ENCODE data around the gene BBS7. TPM values are rescaled to one million over a fixed set of nuclear protein-coding genes. Genes with fewer than 3 reads are reported as not detected.

The BBS7 gene
- total and polyA plus RNA-seq, 2 donors from 2014 or later = 8.0 to 14.5 TPM

DNA sequence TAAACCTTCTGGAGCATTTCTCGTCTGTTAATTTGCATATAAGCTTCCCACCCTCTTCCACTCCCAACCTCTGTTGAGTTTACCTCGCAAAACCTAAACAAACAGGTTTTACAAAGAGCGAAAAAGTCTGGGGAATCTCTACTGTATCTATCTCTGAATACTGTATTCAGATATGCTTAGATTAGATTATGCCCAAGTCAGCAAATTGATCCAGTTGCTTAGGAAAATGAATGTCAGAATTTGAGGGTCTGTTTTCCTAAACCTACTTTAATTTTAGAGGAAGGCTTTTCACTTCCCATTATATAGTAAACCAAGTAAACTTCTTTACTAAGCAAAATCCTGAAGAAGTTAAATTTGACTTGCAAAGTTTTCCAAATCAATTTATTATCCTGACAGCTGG lies 53.3 kb downstream of the BBS7 start:
- Histone ChIP-seq H3K36me3 (ENCODE audit: control insufficient read depth in 2 of 3, insufficient read depth in 3 of 3, low read length in 3 of 3) (peaks cover 2 to 15% (median 12%) of the 10 kb centered on the region in 3 donors), H3K27me3 (ENCODE audit: control insufficient read depth, insufficient read depth, low read length) (no peaks in the 10 kb centered on the region), H3K27ac (ENCODE audit: low read depth in 2 of 2, low read length in 2 of 2) (no peak overlapping the region), H3K4me3 (ENCODE audit: low read length in 3 of 3) (no peak overlapping the region), H3K9me3 (ENCODE audit: control insufficient read depth in 2 of 3, insufficient read depth in 1 of 3, low read length in 3 of 3) (no peaks in the 10 kb centered on the region), H3K9ac (ENCODE audit: low read length in 3 of 3) (no peak overlapping the region), H3K4me1 (ENCODE audit: control insufficient read depth in 2 of 3, insufficient read depth in 2 of 3, low read depth in 1 of 3, low read length in 3 of 3) (no peaks in the 10 kb centered on the region)
- no peak for FAIRE-seq
- intact Hi-C loops (cut with DNase I) = no loop called here
- no peak for TF ChIP-seq CTCF (IDR thresholded peaks at IDR 0.05; ENCODE audit: borderline replicate concordance, extremely low read depth, insufficient read depth)
- no peak for DNase-seq

DNA sequence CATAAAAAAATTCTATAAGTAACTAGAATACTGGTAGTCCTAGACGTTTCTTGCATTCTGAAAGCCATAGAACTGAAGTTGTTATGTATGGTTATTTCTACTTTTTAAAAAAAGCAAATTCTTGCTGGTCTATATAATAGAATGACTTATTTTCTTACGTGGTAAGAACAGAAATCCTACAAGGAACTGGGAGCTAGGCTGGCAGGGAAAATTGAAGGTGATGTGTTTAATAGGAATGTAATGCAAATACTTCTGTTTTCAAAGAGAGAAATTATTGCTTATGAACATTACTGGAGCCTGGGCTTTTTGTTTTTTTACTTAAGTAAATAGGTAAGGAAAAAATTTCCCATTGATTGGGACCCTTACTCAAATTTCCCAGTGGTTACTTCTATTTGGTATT lies 55.5 kb downstream of the BBS7 start:
- no peak for DNase-seq
- FAIRE-seq = no peak
- intact Hi-C loops (cut with DNase I) = no loop called here
- Histone ChIP-seq H3K27ac (ENCODE audit: low read depth in 2 of 2, low read length in 2 of 2) (no peak overlapping the region), H3K9me3 (ENCODE audit: control insufficient read depth in 2 of 3, insufficient read depth in 1 of 3, low read length in 3 of 3) (no peaks in the 10 kb centered on the region), H3K9ac (ENCODE audit: low read length in 3 of 3) (no peak overlapping the region), H3K4me1 (ENCODE audit: control insufficient read depth in 2 of 3, insufficient read depth in 2 of 3, low read depth in 1 of 3, low read length in 3 of 3) (no peaks in the 10 kb centered on the region), H3K4me3 (ENCODE audit: low read length in 3 of 3) (no peak overlapping the region), H3K27me3 (ENCODE audit: control insufficient read depth, insufficient read depth, low read length) (no peaks in the 10 kb centered on the region), H3K36me3 (ENCODE audit: control insufficient read depth in 2 of 3, insufficient read depth in 3 of 3, low read length in 3 of 3) (peaks cover 7 to 22% (median 12%) of the 10 kb centered on the region in 3 donors)
- no peak for TF ChIP-seq CTCF (IDR thresholded peaks at IDR 0.05; ENCODE audit: borderline replicate concordance, extremely low read depth, insufficient read depth)

DNA sequence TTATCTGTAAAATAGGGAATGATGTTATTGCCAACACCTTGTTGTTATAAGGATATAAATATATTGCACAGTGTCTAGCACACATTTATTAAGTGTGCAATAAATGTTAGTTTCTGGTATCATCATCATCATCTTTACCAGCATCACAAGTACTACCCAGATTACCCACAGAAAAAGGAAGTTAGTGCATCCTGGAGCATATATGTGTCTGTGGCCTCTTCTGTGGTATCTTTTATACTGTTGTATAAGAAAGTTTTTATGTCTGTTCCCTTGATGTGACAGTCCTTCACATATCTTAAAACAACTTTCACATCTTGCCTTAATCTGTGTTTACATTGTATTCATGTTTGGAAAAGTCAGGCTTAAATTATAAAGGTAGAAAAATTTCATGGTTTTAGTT lies 59.2 kb downstream of the BBS7 start:
- H3K36me3 ChIP-seq (ENCODE audit: control insufficient read depth in 2 of 3, insufficient read depth in 3 of 3, low read length in 3 of 3) = peaks cover 5 to 22% (median 9%) of the 10 kb centered on the region in 3 donors
- no peaks in the 10 kb centered on the region for H3K4me1 ChIP-seq (ENCODE audit: control insufficient read depth in 2 of 3, insufficient read depth in 2 of 3, low read depth in 1 of 3, low read length in 3 of 3)
- H3K27ac ChIP-seq (ENCODE audit: low read depth in 2 of 2, low read length in 2 of 2) = no peak overlapping the region
- H3K4me3 ChIP-seq (ENCODE audit: low read length in 3 of 3) = no peak overlapping the region
- H3K27me3 ChIP-seq (ENCODE audit: control insufficient read depth, insufficient read depth, low read length) = no peaks in the 10 kb centered on the region
- no peaks in the 10 kb centered on the region for H3K9me3 ChIP-seq (ENCODE audit: control insufficient read depth in 2 of 3, insufficient read depth in 1 of 3, low read length in 3 of 3)
- DNase-seq (no peak), FAIRE-seq (no peak)
- H3K9ac ChIP-seq (ENCODE audit: low read length in 3 of 3) = no peak overlapping the region
- no peak for TF ChIP-seq CTCF (IDR thresholded peaks at IDR 0.05; ENCODE audit: borderline replicate concordance, extremely low read depth, insufficient read depth)
- intact Hi-C loops (cut with DNase I) = no loop called here

GRCh38 chr4:121806411-121806810 lies 63.9 kb downstream of the BBS7 start:
- Histone ChIP-seq H3K9ac (ENCODE audit: low read length in 3 of 3) (no peak overlapping the region), H3K36me3 (ENCODE audit: control insufficient read depth in 2 of 3, insufficient read depth in 3 of 3, low read length in 3 of 3) (peaks cover 5 to 11% (median 8%) of the 10 kb centered on the region in 3 donors), H3K4me1 (ENCODE audit: control insufficient read depth in 2 of 3, insufficient read depth in 2 of 3, low read depth in 1 of 3, low read length in 3 of 3) (peaks cover 0 to 3% (median 2%) of the 10 kb centered on the region in 3 donors), H3K4me3 (ENCODE audit: low read length in 3 of 3) (no peak overlapping the region), H3K9me3 (ENCODE audit: control insufficient read depth in 2 of 3, insufficient read depth in 1 of 3, low read length in 3 of 3) (no peaks in the 10 kb centered on the region), H3K27ac (ENCODE audit: low read depth in 2 of 2, low read length in 2 of 2) (no peak overlapping the region), H3K27me3 (ENCODE audit: control insufficient read depth, insufficient read depth, low read length) (no peaks in the 10 kb centered on the region)
- no peak for FAIRE-seq
- DNase-seq = no peak
- TF ChIP-seq CTCF (IDR thresholded peaks at IDR 0.05; ENCODE audit: borderline replicate concordance, extremely low read depth, insufficient read depth) = no peak
- intact Hi-C loops (cut with DNase I) = no loop called here
